ENCODE data around the gene TOR1AIP1.
"Not testable (repeated sequence)": the region's sequence is repeated elsewhere in the genome, so short reads cannot be mapped to it uniquely, and the experiment has no call there.

DNA sequence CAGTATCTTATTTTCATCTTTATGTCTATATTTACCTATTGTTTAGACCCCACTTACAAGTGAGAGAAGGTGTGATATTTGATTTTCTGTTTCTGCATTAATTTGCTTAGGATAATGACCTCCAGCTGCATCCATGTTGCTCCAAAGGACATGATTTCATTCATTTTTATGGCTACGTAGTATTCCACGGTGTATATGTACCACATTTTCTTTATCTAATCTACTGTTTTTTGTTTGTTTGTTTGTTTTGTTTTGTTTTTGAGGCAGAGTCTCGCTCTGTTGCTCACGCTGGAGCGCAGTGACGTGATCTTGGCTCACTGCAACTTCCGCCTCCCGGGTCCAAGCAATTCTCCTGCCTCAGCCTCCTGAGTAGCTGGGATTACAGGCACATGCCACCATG, 80.1 kb downstream of the TOR1AIP1 start:
- not testable (repeated sequence) for TF ChIP-seq MZF1 (tag by site-specific recombination; IDR thresholded peaks at IDR 0.05; ENCODE audit: borderline replicate concordance); CTCF (tag by site-specific recombination; IDR thresholded peaks at IDR 0.05); ZNF600 (tag by site-specific recombination; IDR thresholded peaks at IDR 0.05); ZNF138 (tag by site-specific recombination; IDR thresholded peaks at IDR 0.05; ENCODE audit: borderline replicate concordance); KLF10 (tag by site-specific recombination; IDR thresholded peaks at IDR 0.05); ZNF510 (tag by site-specific recombination; IDR thresholded peaks at IDR 0.05; ENCODE audit: insufficient replicate concordance); ZNF280D (tag by site-specific recombination; IDR thresholded peaks at IDR 0.05); ZNF239 (tag by site-specific recombination; IDR thresholded peaks at IDR 0.05); ZNF23 (tag by site-specific recombination; IDR thresholded peaks at IDR 0.05; ENCODE audit: borderline replicate concordance)
- TF ChIP-seq, protein P1, sequence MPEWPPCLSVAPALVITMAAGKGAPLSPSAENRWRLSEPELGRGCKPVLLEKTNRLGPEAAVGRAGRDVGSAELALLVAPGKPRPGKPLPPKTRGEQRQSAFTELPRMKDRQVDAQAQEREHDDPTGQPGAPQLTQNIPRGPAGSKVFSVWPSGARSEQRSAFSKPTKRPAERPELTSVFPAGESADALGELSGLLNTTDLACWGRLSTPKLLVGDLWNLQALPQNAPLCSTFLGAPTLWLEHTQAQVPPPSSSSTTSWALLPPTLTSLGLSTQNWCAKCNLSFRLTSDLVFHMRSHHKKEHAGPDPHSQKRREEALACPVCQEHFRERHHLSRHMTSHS (tag by site-specific recombination; IDR thresholded peaks at IDR 0.05), result not testable (repeated sequence)
- TF ChIP-seq, protein P2, sequence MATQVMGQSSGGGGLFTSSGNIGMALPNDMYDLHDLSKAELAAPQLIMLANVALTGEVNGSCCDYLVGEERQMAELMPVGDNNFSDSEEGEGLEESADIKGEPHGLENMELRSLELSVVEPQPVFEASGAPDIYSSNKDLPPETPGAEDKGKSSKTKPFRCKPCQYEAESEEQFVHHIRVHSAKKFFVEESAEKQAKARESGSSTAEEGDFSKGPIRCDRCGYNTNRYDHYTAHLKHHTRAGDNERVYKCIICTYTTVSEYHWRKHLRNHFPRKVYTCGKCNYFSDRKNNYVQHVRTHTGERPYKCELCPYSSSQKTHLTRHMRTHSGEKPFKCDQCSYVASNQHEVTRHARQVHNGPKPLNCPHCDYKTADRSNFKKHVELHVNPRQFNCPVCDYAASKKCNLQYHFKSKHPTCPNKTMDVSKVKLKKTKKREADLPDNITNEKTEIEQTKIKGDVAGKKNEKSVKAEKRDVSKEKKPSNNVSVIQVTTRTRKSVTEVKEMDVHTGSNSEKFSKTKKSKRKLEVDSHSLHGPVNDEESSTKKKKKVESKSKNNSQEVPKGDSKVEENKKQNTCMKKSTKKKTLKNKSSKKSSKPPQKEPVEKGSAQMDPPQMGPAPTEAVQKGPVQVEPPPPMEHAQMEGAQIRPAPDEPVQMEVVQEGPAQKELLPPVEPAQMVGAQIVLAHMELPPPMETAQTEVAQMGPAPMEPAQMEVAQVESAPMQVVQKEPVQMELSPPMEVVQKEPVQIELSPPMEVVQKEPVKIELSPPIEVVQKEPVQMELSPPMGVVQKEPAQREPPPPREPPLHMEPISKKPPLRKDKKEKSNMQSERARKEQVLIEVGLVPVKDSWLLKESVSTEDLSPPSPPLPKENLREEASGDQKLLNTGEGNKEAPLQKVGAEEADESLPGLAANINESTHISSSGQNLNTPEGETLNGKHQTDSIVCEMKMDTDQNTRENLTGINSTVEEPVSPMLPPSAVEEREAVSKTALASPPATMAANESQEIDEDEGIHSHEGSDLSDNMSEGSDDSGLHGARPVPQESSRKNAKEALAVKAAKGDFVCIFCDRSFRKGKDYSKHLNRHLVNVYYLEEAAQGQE (tag by site-specific recombination; IDR thresholded peaks at IDR 0.05), result not testable (repeated sequence)

All from HEK293 (cell line).